Panc1 (cell line): ENCODE results near the gene SCN3B. TPM values are rescaled to one million over a fixed set of nuclear protein-coding genes. Genes with fewer than 3 reads are reported as not detected.

Experiments
- ATAC-seq: fragments of 200-7000 bp; cut with Tn5 transposase; 2 replicates; pipeline ENCODE4 v1.9.1; 2020; ENCODE audit warnings: mild to moderate bottlenecking, moderate library complexity
- BruUV-seq: library from RNA; stranded (reverse); fragments of 400-500 nt; replicated peaks from 2 replicates; lab custom pipeline; 2021; lab: Mats Ljungman, UMichigan
- CTCF ChIA-PET: fragments of 300-600 bp; sonication (Branson Sonifier 250); formaldehyde crosslinking; loops from one replicate; lab custom pipeline; 2022; ENCODE audit warnings: antibody characterized with exemption; lab: Charles Lee
- POLR2A ChIA-PET: fragments of 300-600 bp; sonication (Branson Sonifier 250); formaldehyde crosslinking; loops from one replicate; lab custom pipeline; 2022; ENCODE audit warnings: antibody characterized with exemption; lab: Charles Lee
- DNase-seq: peaks from one replicate; pipeline ENCODE4 v3.0.0-alpha.2; 2010; ENCODE audit warnings: low read depth, low spot score
- H3K27ac ChIP-seq: 2 replicates; pipeline ENCODE4 v1.5.1; 2011; ENCODE audit warnings: mild to moderate bottlenecking, low read length, inconsistent platforms
- H3K27me3 ChIP-seq: fragments of 200-500 bp; sonication (Bioruptor generic); 2 replicates; pipeline ENCODE4 v1.6.0; 2014; ENCODE audit warnings: low read length, inconsistent platforms; ENCODE audit not compliant: control insufficient read depth, insufficient read depth
- H3K36me3 ChIP-seq: fragments of 200-500 bp; sonication (Bioruptor generic); 2 replicates; pipeline ENCODE4 v1.5.1; 2014; ENCODE audit warnings: inconsistent platforms, mild to moderate bottlenecking, low read length, moderate library complexity; ENCODE audit not compliant: control insufficient read depth, insufficient read depth
- H3K4me1 ChIP-seq: 2 replicates; pipeline ENCODE4 v1.5.1; 2011; ENCODE audit warnings: inconsistent platforms, mild to moderate bottlenecking, low read length, moderate library complexity; ENCODE audit not compliant: control insufficient read depth, insufficient read depth
- H3K4me3 ChIP-seq, 2 experiments: 2 replicates each; pipeline ENCODE4 v1.5.1; 2011 to 2012; ENCODE audit warnings: low read depth in 2 of 2, low read length in 2 of 2, mild to moderate bottlenecking in 2 of 2, inconsistent platforms in 1 of 2, moderate library complexity in 1 of 2
- H3K9me3 ChIP-seq: fragments of 200-500 bp; sonication (Bioruptor generic); 2 replicates; pipeline ENCODE4 v1.5.1; 2014; ENCODE audit warnings: low read depth, mild to moderate bottlenecking, inconsistent platforms, low read length, moderate library complexity; ENCODE audit not compliant: control insufficient read depth, insufficient read depth
- CTCF ChIP-seq: fragments of 450-650 bp; IDR thresholded peaks from 2 replicates; pipeline ENCODE4 v1.5.1; 2017; ENCODE audit warnings: mild to moderate bottlenecking
- POLR2AphosphoS5 ChIP-seq: IDR thresholded peaks from 2 replicates; pipeline ENCODE4 v1.6.1; 2012; ENCODE audit warnings: mild to moderate bottlenecking, low read depth, low read length, moderate library complexity
- REST ChIP-seq, 2 experiments: IDR thresholded peaks; 2 replicates each; pipeline ENCODE4 v1.6.1; 2011 to 2012; ENCODE audit warnings: low read depth in 2 of 2, control low read depth in 1 of 2, low read length in 1 of 2, mild to moderate bottlenecking in 1 of 2, moderate library complexity in 1 of 2; ENCODE audit not compliant: insufficient read depth in 1 of 2
- SIN3A ChIP-seq: IDR thresholded peaks from 2 replicates; pipeline ENCODE4 v1.6.1; 2012; ENCODE audit warnings: low read depth, mild to moderate bottlenecking, low read length, moderate library complexity, borderline replicate concordance; ENCODE audit not compliant: insufficient read depth
- TCF7L2 ChIP-seq: IDR thresholded peaks from 2 replicates; pipeline ENCODE4 v1.6.1; 2011; ENCODE audit warnings: mild to moderate bottlenecking, low read depth, low read length, inconsistent platforms
- in situ Hi-C: cut with HindIII; loops from 2 replicates; pipeline ENCODE4 v1.10.0; 2016; ENCODE audit warnings: low sequenced_read_pairs, low pct_unique_long_range_greater_than_20kb
- intact Hi-C: fragments of 100-400 bp; cut with micrococcal nuclease; formaldehyde crosslinking; loops from one replicate; pipeline ENCODE4 v1.10.0; 2022; ENCODE audit not compliant: unreplicated experiment
- total RNA-seq: library from RNA; stranded (reverse); gene quantifications from one replicate; pipeline ENCODE4 v1.2.1, GENCODE V29; 2021; ENCODE audit not compliant: unreplicated experiment

Gene SCN3B
- total RNA-seq, 1 experiment from 2014 or later: 0.10 TPM

GRCh38 chr11:123677510-123677909, 23.1 kb upstream of the SCN3B start:
- DNase-seq: no peak
- ATAC-seq: no peak
- BruUV-seq: no TSS peak
- no peaks in the 10 kb centered on the region for H3K36me3 ChIP-seq
- TF ChIP-seq CTCF (no peak), POLR2AphosphoS5 (no peak), TCF7L2 (no peak), SIN3A (no peak), REST (IDR thresholded peaks at IDR 0.05; ENCODE audit: insufficient read depth in 1 of 2, low read depth in 2 of 2, low read length in 1 of 2) (no peak)
- intact Hi-C loops (no loop called here), in situ Hi-C loops (no loop called here)
- H3K27ac ChIP-seq: no peak overlapping the region
- H3K9me3 ChIP-seq: no peaks in the 10 kb centered on the region
- H3K27me3 ChIP-seq: peaks cover 4% of the 10 kb centered on the region; the same call in 1 of the 2 replicates
- POLR2A ChIA-PET: no interaction called here
- CTCF ChIA-PET: no interaction called here
- no peak overlapping the region for H3K4me3 ChIP-seq
- H3K4me1 ChIP-seq: no peaks in the 10 kb centered on the region

- no peak for DNase-seq
- H3K27ac ChIP-seq: no peak overlapping the region
- BruUV-seq: no TSS peak
- POLR2A ChIA-PET: no interaction called here
- CTCF ChIA-PET: no interaction called here
- H3K36me3 ChIP-seq: no peaks in the 10 kb centered on the region
- H3K4me1 ChIP-seq: no peaks in the 10 kb centered on the region
- no peak for ATAC-seq
- peaks cover 6% of the 10 kb centered on the region for H3K27me3 ChIP-seq
- H3K9me3 ChIP-seq: no peaks in the 10 kb centered on the region
- no peak overlapping the region for H3K4me3 ChIP-seq
- no peak for TF ChIP-seq TCF7L2
- TF ChIP-seq CTCF: no peak
- TF ChIP-seq POLR2AphosphoS5: no peak
- no peak for TF ChIP-seq SIN3A
- no peak for TF ChIP-seq REST (IDR thresholded peaks at IDR 0.05; ENCODE audit: insufficient read depth in 1 of 2, low read depth in 2 of 2, low read length in 1 of 2)
- intact Hi-C loops: no loop called here
- in situ Hi-C loops: no loop called here
These were observed 19.9 kb upstream of the SCN3B start for GRCh38 chr11:123674297-123674696.
